HT1080 (cell line): ENCODE data around the gene CPNE7. TPM values are rescaled to one million over a fixed set of nuclear protein-coding genes. Genes with fewer than 3 reads are reported as not detected.

Source experiments
- DNase-seq: peaks from one replicate; pipeline ENCODE4 v3.0.0-alpha.2; 2015; ENCODE audit warnings: low read depth
- total RNA-seq: library from RNA; depleted of rRNA; stranded (reverse); fragments of >200 nt; shearing (Covaris generic); gene quantifications from 2 replicates; pipeline ENCODE4 v1.2.3, GENCODE V29; 2014

The CPNE7 gene
- total RNA-seq, 1 experiment from 2014 or later: 0.87 TPM

GRCh38 chr16:89548344-89549006 is 27.1 kb upstream of the CPNE7 start:
- no peak for DNase-seq

GRCh38 chr16:89549007-89549700 is 26.4 kb upstream of the CPNE7 start:
- no peak for DNase-seq

GRCh38 chr16:89550421-89551007 is 25.0 kb upstream of the CPNE7 start:
- DNase-seq: no peak

- no peak for DNase-seq
Observed at GRCh38 chr16:89552329-89552728, 23.2 kb upstream of the CPNE7 start.

GRCh38 chr16:89552913-89553312 is 22.6 kb upstream of the CPNE7 start:
- DNase-seq: no peak

GRCh38 chr16:89553733-89554132 is 21.8 kb upstream of the CPNE7 start:
- no peak for DNase-seq

- DNase-seq: no peak
Observed at GRCh38 chr16:89554343-89554742, 21.2 kb upstream of the CPNE7 start.

- no peak for DNase-seq
Observed at GRCh38 chr16:89555265-89555664, 20.3 kb upstream of the CPNE7 start.

- no peak for DNase-seq
Observed at GRCh38 chr16:89555780-89556179, 19.8 kb upstream of the CPNE7 start.

- DNase-seq: peak; percentile 49
Observed at GRCh38 chr16:89556750-89557689, 18.5 kb upstream of the CPNE7 start.

- no peak for DNase-seq
Observed at GRCh38 chr16:89557690-89558490, 17.7 kb upstream of the CPNE7 start.

GRCh38 chr16:89560378-89561141 is 15.0 kb upstream of the CPNE7 start, which contains the start of gene RPL13:
Gene RPL13 (plus strand): TSS chr16:89560682. CDS start chr16:89560960, 278 bp downstream.
- DNase-seq: peak; percentile 96

GRCh38 chr16:89561142-89561883 is 14.2 kb upstream of the CPNE7 start:
- DNase-seq: no peak

GRCh38 chr16:89561884-89562599 is 13.5 kb upstream of the CPNE7 start:
- peak; percentile 52 for DNase-seq

- no peak for DNase-seq
Observed at GRCh38 chr16:89562939-89563338, 12.6 kb upstream of the CPNE7 start.

GRCh38 chr16:89563639-89564392 is 11.7 kb upstream of the CPNE7 start:
- no peak for DNase-seq

GRCh38 chr16:89564476-89565255 is 10.9 kb upstream of the CPNE7 start:
- peak; percentile 38 for DNase-seq
